ENCODE data around the gene BTBD2. TPM values are rescaled to one million over a fixed set of nuclear protein-coding genes. Genes with fewer than 3 reads are reported as not detected.

Gene BTBD2
- total RNA-seq, 1 donor from 2014 or later, result 48.8 TPM

GRCh38 chr19:1987197-1988187 lies 28.0 kb downstream of the BTBD2 start:
- Histone ChIP-seq H3K79me2 (ENCODE audit: low read depth) (no peaks in the 10 kb centered on the region), H3K27me3 (no peaks in the 10 kb centered on the region), H3K27ac (peak overlapping the region; percentile 29), H3F3A (ENCODE audit: low read depth) (peaks cover 35% of the 10 kb centered on the region), H3K9ac (no peak overlapping the region), H3K4me3 (no peak overlapping the region), H3K4me2 (no peak overlapping the region), H2AFZ (replicated peaks) (no peak overlapping the region), H3K4me1 (no peaks in the 10 kb centered on the region), H3K36me3 (no peaks in the 10 kb centered on the region), H4K20me1 (ENCODE audit: low read depth) (peaks cover 16% of the 10 kb centered on the region), H3K9me3 (ENCODE audit: low read depth) (no peaks in the 10 kb centered on the region)
- H3K27me3 Mint-ChIP-seq (ENCODE audit: insufficient read depth, low read depth), result peaks cover 3% of the 10 kb centered on the region
- no peak for DNase-seq (ENCODE audit: low spot score)
- H3K4me3 Mint-ChIP-seq, result no peak overlapping the region
- peaks cover 8% of the 10 kb centered on the region for H3K36me3 Mint-ChIP-seq
- TF ChIP-seq EZH2phosphoT487 (IDR thresholded peaks at IDR 0.05) (no peak), EZH2 (IDR thresholded peaks at IDR 0.05) (no peak)
- TF ChIP-seq, protein P1, sequence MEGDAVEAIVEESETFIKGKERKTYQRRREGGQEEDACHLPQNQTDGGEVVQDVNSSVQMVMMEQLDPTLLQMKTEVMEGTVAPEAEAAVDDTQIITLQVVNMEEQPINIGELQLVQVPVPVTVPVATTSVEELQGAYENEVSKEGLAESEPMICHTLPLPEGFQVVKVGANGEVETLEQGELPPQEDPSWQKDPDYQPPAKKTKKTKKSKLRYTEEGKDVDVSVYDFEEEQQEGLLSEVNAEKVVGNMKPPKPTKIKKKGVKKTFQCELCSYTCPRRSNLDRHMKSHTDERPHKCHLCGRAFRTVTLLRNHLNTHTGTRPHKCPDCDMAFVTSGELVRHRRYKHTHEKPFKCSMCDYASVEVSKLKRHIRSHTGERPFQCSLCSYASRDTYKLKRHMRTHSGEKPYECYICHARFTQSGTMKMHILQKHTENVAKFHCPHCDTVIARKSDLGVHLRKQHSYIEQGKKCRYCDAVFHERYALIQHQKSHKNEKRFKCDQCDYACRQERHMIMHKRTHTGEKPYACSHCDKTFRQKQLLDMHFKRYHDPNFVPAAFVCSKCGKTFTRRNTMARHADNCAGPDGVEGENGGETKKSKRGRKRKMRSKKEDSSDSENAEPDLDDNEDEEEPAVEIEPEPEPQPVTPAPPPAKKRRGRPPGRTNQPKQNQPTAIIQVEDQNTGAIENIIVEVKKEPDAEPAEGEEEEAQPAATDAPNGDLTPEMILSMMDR (IDR thresholded peaks at IDR 0.05), result no peak
- H3K4me1 Mint-ChIP-seq, result no peaks in the 10 kb centered on the region
- no peak overlapping the region for H3K27ac Mint-ChIP-seq
- no peaks in the 10 kb centered on the region for H3K9me3 Mint-ChIP-seq

GRCh38 chr19:1986357-1987162 lies 29.0 kb downstream of the BTBD2 start:
- no peak for DNase-seq (ENCODE audit: low spot score)
- Histone ChIP-seq H3K4me3 (no peak overlapping the region), H3K27me3 (no peaks in the 10 kb centered on the region), H3K4me2 (no peak overlapping the region), H2AFZ (replicated peaks) (no peak overlapping the region), H3K9ac (no peak overlapping the region), H3K4me1 (no peaks in the 10 kb centered on the region), H3F3A (ENCODE audit: low read depth) (peaks cover 34% of the 10 kb centered on the region), H4K20me1 (ENCODE audit: low read depth) (peaks cover 16% of the 10 kb centered on the region), H3K36me3 (no peaks in the 10 kb centered on the region), H3K27ac (peak overlapping the region; percentile 74), H3K79me2 (ENCODE audit: low read depth) (no peaks in the 10 kb centered on the region), H3K9me3 (ENCODE audit: low read depth) (no peaks in the 10 kb centered on the region)
- no peak overlapping the region for H3K27ac Mint-ChIP-seq
- no peak for TF ChIP-seq EZH2 (IDR thresholded peaks at IDR 0.05)
- TF ChIP-seq, protein P1 (IDR thresholded peaks at IDR 0.05), result no peak
- TF ChIP-seq EZH2phosphoT487 (IDR thresholded peaks at IDR 0.05), result no peak
- no peak overlapping the region for H3K4me3 Mint-ChIP-seq
- no peaks in the 10 kb centered on the region for H3K4me1 Mint-ChIP-seq
- no peaks in the 10 kb centered on the region for H3K9me3 Mint-ChIP-seq
- peaks cover 3% of the 10 kb centered on the region for H3K27me3 Mint-ChIP-seq (ENCODE audit: insufficient read depth, low read depth)
- peaks cover 12% of the 10 kb centered on the region for H3K36me3 Mint-ChIP-seq

GRCh38 chr19:1985588-1986356 lies 29.7 kb downstream of the BTBD2 start:
- peaks cover 3% of the 10 kb centered on the region for H3K27me3 Mint-ChIP-seq (ENCODE audit: insufficient read depth, low read depth)
- H3F3A ChIP-seq (ENCODE audit: low read depth), result peaks cover 34% of the 10 kb centered on the region
- no peaks in the 10 kb centered on the region for H3K9me3 Mint-ChIP-seq
- no peaks in the 10 kb centered on the region for H3K4me1 ChIP-seq
- H3K36me3 ChIP-seq, result no peaks in the 10 kb centered on the region
- H3K36me3 Mint-ChIP-seq, result peaks cover 16% of the 10 kb centered on the region
- H3K9me3 ChIP-seq (ENCODE audit: low read depth), result no peaks in the 10 kb centered on the region
- no peak overlapping the region for H3K4me3 ChIP-seq
- H3K79me2 ChIP-seq (ENCODE audit: low read depth), result no peaks in the 10 kb centered on the region
- peak overlapping the region; percentile 74 for H3K27ac ChIP-seq
- H3K4me3 Mint-ChIP-seq, result no peak overlapping the region
- H3K9ac ChIP-seq, result no peak overlapping the region
- DNase-seq (ENCODE audit: low spot score), result no peak
- no peak overlapping the region for H3K4me2 ChIP-seq
- H2AFZ ChIP-seq (replicated peaks), result no peak overlapping the region
- no peaks in the 10 kb centered on the region for H3K27me3 ChIP-seq
- H4K20me1 ChIP-seq (ENCODE audit: low read depth), result peaks cover 16% of the 10 kb centered on the region
- TF ChIP-seq EZH2 (IDR thresholded peaks at IDR 0.05) (no peak), EZH2phosphoT487 (IDR thresholded peaks at IDR 0.05) (no peak)
- TF ChIP-seq, protein P1 (IDR thresholded peaks at IDR 0.05), result no peak
- H3K4me1 Mint-ChIP-seq, result no peaks in the 10 kb centered on the region
- H3K27ac Mint-ChIP-seq, result no peak overlapping the region
